Kidney epithelial cell (primary cell): ENCODE results near the gene SLIT2. TPM values are rescaled to one million over a fixed set of nuclear protein-coding genes. Genes with fewer than 3 reads are reported as not detected.

Source experiments
- DNase-seq: peaks from one replicate; pipeline ENCODE4 v3.0.0-alpha.2; 2010; ENCODE audit warnings: low read depth
- H3K27me3 ChIP-seq: 2 replicates; pipeline ENCODE4 v1.6.0; 2011; ENCODE audit warnings: low read length; ENCODE audit not compliant: control insufficient read depth, insufficient read depth
- H3K36me3 ChIP-seq: 2 replicates; pipeline ENCODE4 v1.5.1; 2011; ENCODE audit warnings: low read length; ENCODE audit not compliant: control insufficient read depth, insufficient read depth
- H3K4me3 ChIP-seq: 2 replicates; pipeline ENCODE4 v1.5.1; 2011; ENCODE audit warnings: low read depth, mild to moderate bottlenecking, control low read depth, low read length
- total RNA-seq: library from RNA; depleted of rRNA; stranded (reverse); fragments of >200 nt; gene quantifications from 2 replicates; pipeline ENCODE4 v1.2.3, GENCODE V29; 2015
- TF ChIP-seq, protein P1 (sequence below): IDR thresholded peaks from 2 replicates; pipeline ENCODE4 v1.5.1; 2011; ENCODE audit warnings: mild to moderate bottlenecking, moderate library complexity, low read length, control low read depth, inconsistent platforms; ENCODE audit not compliant: insufficient read depth, poor library complexity, severe bottlenecking

SLIT2 gene
- total RNA-seq, 1 donor from 2014 or later = 4.0 TPM

DNA sequence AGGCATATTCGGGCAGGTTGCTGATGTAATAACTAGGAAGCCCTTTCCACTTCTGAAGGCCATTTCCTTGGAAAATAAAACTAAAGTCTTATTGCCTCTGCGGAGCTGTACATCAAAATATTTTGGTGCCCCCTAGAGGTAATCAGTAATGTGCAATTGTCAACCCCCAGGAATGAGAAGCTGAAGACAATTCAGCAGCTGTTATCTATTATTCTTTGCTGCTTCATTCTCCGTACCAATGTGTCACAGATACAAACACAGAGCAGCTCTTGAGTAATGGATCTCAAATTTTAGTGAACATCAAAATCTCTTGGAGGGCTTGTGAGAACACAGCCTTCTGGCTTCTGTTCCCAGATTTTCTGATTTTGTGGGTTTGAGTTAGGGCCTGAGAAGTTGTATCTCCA, 3.5 kb upstream of the SLIT2 start:
- Histone ChIP-seq H3K36me3 (no peaks in the 10 kb centered on the region), H3K4me3 (no peak overlapping the region), H3K27me3 (peaks cover under 1% of the 10 kb centered on the region)
- no peak for DNase-seq
- TF ChIP-seq, protein P1, sequence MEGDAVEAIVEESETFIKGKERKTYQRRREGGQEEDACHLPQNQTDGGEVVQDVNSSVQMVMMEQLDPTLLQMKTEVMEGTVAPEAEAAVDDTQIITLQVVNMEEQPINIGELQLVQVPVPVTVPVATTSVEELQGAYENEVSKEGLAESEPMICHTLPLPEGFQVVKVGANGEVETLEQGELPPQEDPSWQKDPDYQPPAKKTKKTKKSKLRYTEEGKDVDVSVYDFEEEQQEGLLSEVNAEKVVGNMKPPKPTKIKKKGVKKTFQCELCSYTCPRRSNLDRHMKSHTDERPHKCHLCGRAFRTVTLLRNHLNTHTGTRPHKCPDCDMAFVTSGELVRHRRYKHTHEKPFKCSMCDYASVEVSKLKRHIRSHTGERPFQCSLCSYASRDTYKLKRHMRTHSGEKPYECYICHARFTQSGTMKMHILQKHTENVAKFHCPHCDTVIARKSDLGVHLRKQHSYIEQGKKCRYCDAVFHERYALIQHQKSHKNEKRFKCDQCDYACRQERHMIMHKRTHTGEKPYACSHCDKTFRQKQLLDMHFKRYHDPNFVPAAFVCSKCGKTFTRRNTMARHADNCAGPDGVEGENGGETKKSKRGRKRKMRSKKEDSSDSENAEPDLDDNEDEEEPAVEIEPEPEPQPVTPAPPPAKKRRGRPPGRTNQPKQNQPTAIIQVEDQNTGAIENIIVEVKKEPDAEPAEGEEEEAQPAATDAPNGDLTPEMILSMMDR = peak; percentile 63

DNA sequence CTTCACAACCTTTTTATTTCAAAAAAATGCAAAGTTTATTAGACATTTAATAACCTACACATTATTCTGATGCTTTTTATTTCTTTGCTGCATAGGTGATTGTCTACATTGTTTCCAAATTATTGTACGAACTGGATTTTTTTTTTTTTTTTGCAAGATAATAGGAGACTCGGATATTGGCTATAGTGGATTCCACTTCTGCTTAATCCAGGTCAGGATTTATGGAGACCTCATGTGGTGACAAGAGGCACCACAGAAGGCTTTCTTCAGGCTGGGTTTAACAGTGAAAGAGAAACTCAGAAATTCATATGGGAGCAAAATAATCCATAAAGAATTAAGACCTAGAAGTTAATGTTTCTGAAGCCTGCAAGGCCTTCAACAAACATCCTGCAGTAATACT, 2.4 kb upstream of the SLIT2 start:
- TF ChIP-seq, protein P1 = peak; percentile 58
- Histone ChIP-seq H3K4me3 (no peak overlapping the region), H3K27me3 (peaks cover 10% of the 10 kb centered on the region), H3K36me3 (no peaks in the 10 kb centered on the region)
- no peak for DNase-seq

DNA sequence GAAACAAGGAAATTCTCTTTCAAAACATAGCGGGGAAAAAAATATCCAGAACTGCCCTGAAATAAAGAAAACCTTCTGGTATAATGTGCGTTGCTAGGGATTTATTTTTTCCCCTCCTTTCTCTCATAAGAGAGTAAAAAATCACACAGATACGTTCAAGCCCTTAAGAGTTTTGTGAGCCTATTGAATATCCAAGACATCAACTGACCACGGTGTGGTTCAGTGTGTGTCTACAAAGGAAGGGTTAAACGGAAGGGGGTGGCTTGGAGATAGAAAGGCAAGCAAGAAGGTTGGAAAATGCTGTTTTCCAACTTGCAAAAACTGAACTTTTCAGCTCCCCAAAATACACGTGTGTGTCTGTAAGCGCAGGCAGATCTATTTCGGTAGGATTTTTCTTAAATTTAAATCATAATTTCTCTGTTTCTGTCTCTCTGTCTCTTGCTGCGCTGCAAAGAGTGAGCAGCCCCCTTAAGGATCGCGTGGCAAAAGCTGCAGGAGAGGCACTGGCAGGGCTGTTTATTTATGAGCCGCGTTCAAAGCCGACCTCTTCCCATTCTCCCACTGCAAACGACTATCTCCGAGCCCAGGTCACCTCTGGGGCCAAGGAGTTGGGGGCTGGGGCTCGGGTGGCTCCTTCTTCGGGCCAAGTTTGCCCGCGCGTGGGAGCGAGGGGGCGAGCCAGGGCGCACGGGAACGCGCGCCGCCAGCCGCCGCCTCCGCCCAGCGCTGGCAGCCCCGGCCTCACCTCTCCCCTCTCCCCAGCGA, 492 bp upstream of the SLIT2 start:
- TF ChIP-seq, protein P1 = no peak
- Histone ChIP-seq H3K4me3 (peak overlapping the region; percentile 57), H3K27me3 (peaks cover 14% of the 10 kb centered on the region), H3K36me3 (no peaks in the 10 kb centered on the region)
- DNase-seq = no peak

DNA sequence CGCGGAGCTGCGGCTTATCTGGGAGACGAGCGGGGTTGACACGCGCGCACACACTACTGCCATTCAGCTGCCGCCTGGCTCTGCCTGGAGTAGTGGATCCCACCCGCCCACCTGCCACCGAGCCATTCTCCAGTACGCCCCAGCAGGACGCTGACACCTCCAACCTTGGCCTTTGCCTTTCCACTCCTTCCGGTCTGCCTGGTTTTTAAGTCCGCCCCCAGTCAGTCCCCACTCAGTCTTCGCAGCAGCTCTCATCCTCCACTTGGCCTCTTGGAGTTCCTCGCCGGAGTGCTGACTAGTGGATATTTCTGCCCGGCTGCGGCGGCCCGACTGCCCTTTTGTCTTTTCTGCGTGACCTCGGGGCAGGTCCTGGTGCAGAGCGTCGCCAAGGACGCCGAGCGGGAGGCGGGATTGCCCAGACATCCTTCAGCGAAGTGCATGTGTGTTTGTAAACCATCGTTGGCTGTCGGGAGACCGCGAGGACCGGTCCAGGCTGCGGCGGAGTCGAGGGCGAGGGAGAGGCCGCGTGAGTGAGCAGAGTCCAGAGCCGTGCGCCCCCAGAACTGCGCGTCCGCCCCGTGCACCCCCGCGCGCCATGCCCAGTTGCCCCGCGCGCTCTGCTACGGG, 1.1 kb downstream of the SLIT2 start:
- no peak for DNase-seq
- no peaks in the 10 kb centered on the region for H3K36me3 ChIP-seq
- TF ChIP-seq, protein P1 = no peak
- H3K4me3 ChIP-seq = peak overlapping the region; percentile 57
- H3K27me3 ChIP-seq = peaks cover 14% of the 10 kb centered on the region

DNA sequence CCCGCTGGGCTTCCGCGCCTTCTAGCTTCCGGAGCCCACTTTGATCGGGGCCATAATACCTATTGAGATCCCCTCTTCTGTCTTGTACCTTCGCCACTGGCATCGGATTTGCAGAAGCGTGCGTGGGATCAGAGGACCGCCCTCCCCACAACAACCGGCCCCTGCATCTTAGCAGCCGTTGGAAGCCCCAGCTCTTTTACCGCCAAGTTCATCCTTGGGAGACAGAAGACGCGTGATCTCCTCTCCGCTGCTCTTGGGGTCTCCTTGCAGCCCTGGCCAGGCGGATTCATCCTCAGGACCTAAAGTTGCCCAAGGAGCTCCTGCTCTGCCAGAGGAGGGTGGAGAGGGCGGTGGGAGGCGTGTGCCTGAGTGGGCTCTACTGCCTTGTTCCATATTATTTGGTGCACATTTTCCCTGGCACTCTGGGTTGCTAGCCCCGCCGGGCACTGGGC, 1.6 kb downstream of the SLIT2 start:
- H3K4me3 ChIP-seq = peak overlapping the region; percentile 57
- no peak for DNase-seq
- no peaks in the 10 kb centered on the region for H3K36me3 ChIP-seq
- peaks cover 14% of the 10 kb centered on the region for H3K27me3 ChIP-seq
- TF ChIP-seq, protein P1 = no peak
